IPS-15b (cell line): ENCODE measurements around the gene FOXL3.
"Not testable (repeated sequence)": the region's sequence is repeated elsewhere in the genome, so short reads cannot be mapped to it uniquely, and the experiment has no call there.

Source experiments
- H3K27me3 ChIP-seq: one replicate; pipeline ENCODE4 v1.6.1; 2013; ENCODE audit warnings: low read length; ENCODE audit not compliant: control insufficient read depth, insufficient read depth
- H3K36me3 ChIP-seq: one replicate; pipeline ENCODE4 v1.6.1; 2013; ENCODE audit warnings: low read length; ENCODE audit not compliant: control insufficient read depth, insufficient read depth
- H3K4me1 ChIP-seq: one replicate; pipeline ENCODE4 v1.6.1; 2013; ENCODE audit warnings: mild to moderate bottlenecking, low read length; ENCODE audit not compliant: control insufficient read depth, insufficient read depth
- H3K4me3 ChIP-seq: one replicate; pipeline ENCODE4 v1.5.1; 2013; ENCODE audit warnings: low read depth, low read length
- H3K9ac ChIP-seq: one replicate; pipeline ENCODE4 v1.6.1; 2013; ENCODE audit warnings: low read depth, mild to moderate bottlenecking, low read length
- H3K9me3 ChIP-seq: one replicate; pipeline ENCODE4 v1.6.1; 2013; ENCODE audit warnings: mild to moderate bottlenecking, low read length; ENCODE audit not compliant: control insufficient read depth, insufficient read depth

Gene FOXL3

GRCh38 chr7:289756-290553 lies at the start of gene FOXL3:
FOXL3 (plus strand) TSS chr7:290170; CDS start chr7:290170, 0 bp downstream.
- Histone ChIP-seq H3K27me3 (peaks cover 30% of the 10 kb centered on the region), H3K9me3 (no peaks in the 10 kb centered on the region), H3K36me3 (no peaks in the 10 kb centered on the region), H3K4me3 (peak within 1 kb of the TSS; percentile 18), H3K9ac (no peak within 1 kb of the TSS), H3K4me1 (no peaks in the 10 kb centered on the region)

- Histone ChIP-seq H3K4me1 (no peaks in the 10 kb centered on the region), H3K9me3 (no peaks in the 10 kb centered on the region), H3K9ac (no peak overlapping the region), H3K36me3 (peaks cover 5% of the 10 kb centered on the region), H3K27me3 (no peaks in the 10 kb centered on the region), H3K4me3 (no peak overlapping the region)
Measured at GRCh38 chr7:240887-241421, 49.0 kb upstream of the FOXL3 start.

GRCh38 chr7:241513-241912 lies 48.5 kb upstream of the FOXL3 start:
- H3K4me1 ChIP-seq: no peaks in the 10 kb centered on the region
- H3K27me3 ChIP-seq: no peaks in the 10 kb centered on the region
- H3K4me3 ChIP-seq: no peak overlapping the region
- no peaks in the 10 kb centered on the region for H3K9me3 ChIP-seq
- H3K36me3 ChIP-seq: peaks cover 8% of the 10 kb centered on the region
- no peak overlapping the region for H3K9ac ChIP-seq

GRCh38 chr7:242826-243579 lies 47.0 kb upstream of the FOXL3 start:
- H3K9me3 ChIP-seq, H3K4me1 ChIP-seq, H3K36me3 ChIP-seq, H3K4me3 ChIP-seq, H3K27me3 ChIP-seq, H3K9ac ChIP-seq: not testable (repeated sequence)

- H3K27me3 ChIP-seq, H3K4me3 ChIP-seq, H3K9me3 ChIP-seq, H3K4me1 ChIP-seq, H3K36me3 ChIP-seq, H3K9ac ChIP-seq: not testable (repeated sequence)
Measured at GRCh38 chr7:243580-243978, 46.4 kb upstream of the FOXL3 start.

GRCh38 chr7:244974-245373 lies 45.0 kb upstream of the FOXL3 start:
- H3K27me3 ChIP-seq: no peaks in the 10 kb centered on the region
- no peaks in the 10 kb centered on the region for H3K9me3 ChIP-seq
- H3K9ac ChIP-seq: no peak overlapping the region
- H3K36me3 ChIP-seq: peaks cover 9% of the 10 kb centered on the region
- no peak overlapping the region for H3K4me3 ChIP-seq
- H3K4me1 ChIP-seq: no peaks in the 10 kb centered on the region

- Histone ChIP-seq H3K9ac (no peak overlapping the region), H3K4me1 (no peaks in the 10 kb centered on the region), H3K36me3 (peaks cover 9% of the 10 kb centered on the region), H3K9me3 (no peaks in the 10 kb centered on the region), H3K4me3 (no peak overlapping the region), H3K27me3 (no peaks in the 10 kb centered on the region)
Measured at GRCh38 chr7:245574-246295, 44.2 kb upstream of the FOXL3 start.

GRCh38 chr7:246451-246850 lies 43.5 kb upstream of the FOXL3 start:
- H3K9ac ChIP-seq: no peak overlapping the region
- H3K4me3 ChIP-seq: no peak overlapping the region
- no peaks in the 10 kb centered on the region for H3K27me3 ChIP-seq
- no peaks in the 10 kb centered on the region for H3K9me3 ChIP-seq
- no peaks in the 10 kb centered on the region for H3K4me1 ChIP-seq
- peaks cover 9% of the 10 kb centered on the region for H3K36me3 ChIP-seq

- Histone ChIP-seq H3K36me3 (peaks cover 4% of the 10 kb centered on the region), H3K9me3 (no peaks in the 10 kb centered on the region), H3K4me1 (no peaks in the 10 kb centered on the region), H3K27me3 (no peaks in the 10 kb centered on the region), H3K4me3 (no peak overlapping the region), H3K9ac (no peak overlapping the region)
Measured at GRCh38 chr7:247181-247580, 42.8 kb upstream of the FOXL3 start.

GRCh38 chr7:247636-248035 lies 42.3 kb upstream of the FOXL3 start:
- H3K4me3 ChIP-seq: no peak overlapping the region
- H3K4me1 ChIP-seq: no peaks in the 10 kb centered on the region
- H3K27me3 ChIP-seq: no peaks in the 10 kb centered on the region
- peaks cover 4% of the 10 kb centered on the region for H3K36me3 ChIP-seq
- H3K9me3 ChIP-seq: no peaks in the 10 kb centered on the region
- H3K9ac ChIP-seq: no peak overlapping the region

GRCh38 chr7:248732-249435 lies 41.1 kb upstream of the FOXL3 start:
- Histone ChIP-seq H3K4me3 (no peak overlapping the region), H3K4me1 (no peaks in the 10 kb centered on the region), H3K9ac (no peak overlapping the region), H3K36me3 (peaks cover 4% of the 10 kb centered on the region), H3K9me3 (no peaks in the 10 kb centered on the region), H3K27me3 (no peaks in the 10 kb centered on the region)
